ENCODE results near the gene ARID5A. TPM values are rescaled to one million over a fixed set of nuclear protein-coding genes. Genes with fewer than 3 reads are reported as not detected.

Gene ARID5A
- total and polyA plus RNA-seq, 2 of the 13 experiments (the other 11 are each of a cell fraction or from before 2014, with no cell fraction given) = 6.0 to 9.5 TPM

- Histone ChIP-seq H3K9ac (ENCODE audit: insufficient read depth, low read depth, low read length) (peak overlapping the region; percentile 22; the same call in 1 of the 2 replicates), H2AFZ (ENCODE audit: low read length) (no peak overlapping the region), H4K20me1 (ENCODE audit: insufficient read depth, low read length) (no peaks in the 10 kb centered on the region), H3K27me3 (ENCODE audit: control insufficient read depth in 1 of 2, insufficient read depth in 2 of 2, low read length in 2 of 2) (no peaks in the 10 kb centered on the region), H3K4me1 (ENCODE audit: insufficient read depth, low read length) (peaks cover 69% of the 10 kb centered on the region), H3K4me2 (ENCODE audit: low read depth, low read length) (peak overlapping the region; percentile 95), H3K79me2 (ENCODE audit: insufficient read depth, low read length) (no peaks in the 10 kb centered on the region), H3K4me3 (replicated peaks in 1 of 3; ENCODE audit: insufficient read depth in 1 of 3, low read depth in 2 of 3, low read length in 3 of 3) (peak overlapping the region; percentile 25 to 67 (median 29); a peak in 3 of 6 replicates), H3K9me3 (ENCODE audit: low read length) (no peaks in the 10 kb centered on the region), H3K27ac (ENCODE audit: extremely low read length, insufficient read depth, low read length) (no peak overlapping the region), H3K36me3 (replicated peaks in 1 of 2; ENCODE audit: control insufficient read depth in 1 of 2, insufficient read depth in 2 of 2, low read length in 2 of 2) (no peaks in the 10 kb centered on the region)
- 60% methylated on average over 29 of the region's 35 CpGs for WGBS (ENCODE audit: low lambda C conversion rate)
- FAIRE-seq (peak; percentile 67), DNase-seq (ENCODE audit: low spot score) (peak; percentile 44), ATAC-seq (peak; percentile 31)
- no TSS peak for BruUV-seq (replicated peaks)
- intact Hi-C loops (cut with micrococcal nuclease; ENCODE audit: unreplicated experiment) = loop anchor here (1.0 to 5.0 kb wide), 3 partner anchors 48 to 406 kb away; no protein-coding TSS in a partner anchor
- in situ Hi-C loops (cut with HindIII; ENCODE audit: extremely low pct_ligation_motif_present, low pct_unique_long_range_greater_than_20kb) = no loop called here
- CTCF ChIA-PET (ENCODE audit: low intra/inter-chr PET ratio, low total read pairs) = no interaction called here
- POLR2A ChIA-PET = interaction anchor here (1.0 to 1.6 kb wide), 3 partner anchors 83 to 346 kb away, joined by 3 to 4 read pairs (median 3); partner anchors contain the start of genes CNNM3 and STARD7
- peak; percentile 77 for TF ChIP-seq ARNT2 (CRISPR knock-in tag; IDR thresholded peaks at IDR 0.05; ENCODE audit: low read depth)
- no peak for TF ChIP-seq AHDC1 (CRISPR knock-in tag; IDR thresholded peaks at IDR 0.05; ENCODE audit: borderline replicate concordance)
- no peak; the same call in none of the 2 replicates for TF ChIP-seq ESRRA (CRISPR knock-in tag; IDR thresholded peaks at IDR 0.05; ENCODE audit: low read depth)
- TF ChIP-seq NCOR1 (IDR thresholded peaks at IDR 0.05; ENCODE audit: borderline replicate concordance, low read length) = no peak
- TF ChIP-seq IRF1 (CRISPR knock-in tag; IDR thresholded peaks at IDR 0.05; ENCODE audit: low read depth) = no peak
- TF ChIP-seq ZBTB20 (CRISPR knock-in tag; IDR thresholded peaks at IDR 0.05; ENCODE audit: borderline replicate concordance, low read depth) = peak; percentile 33; the same call in 1 of the 2 replicates
- TF ChIP-seq ZNF143 (CRISPR knock-in tag; IDR thresholded peaks at IDR 0.05) = peak; percentile 18; the same call in 1 of the 2 replicates
- TF ChIP-seq ELF4 (CRISPR knock-in tag; IDR thresholded peaks at IDR 0.05; ENCODE audit: borderline replicate concordance) = no peak
- TF ChIP-seq PTBP1 (IDR thresholded peaks at IDR 0.05; ENCODE audit: low read depth, low read length, poor library complexity, severe bottlenecking) = peak; percentile 30
- TF ChIP-seq BCL6 (CRISPR knock-in tag; IDR thresholded peaks at IDR 0.05) = peak; percentile 41; the same call in 1 of the 2 replicates
- TF ChIP-seq PCBP1 (IDR thresholded peaks at IDR 0.05; ENCODE audit: borderline replicate concordance, low read depth, low read length) = no peak
- no peak for TF ChIP-seq NFYC (CRISPR knock-in tag; IDR thresholded peaks at IDR 0.05)
- TF ChIP-seq PCBP2 (optimal IDR thresholded peaks at IDR 0.05; ENCODE audit: low read depth, low read length, poor library complexity, severe bottlenecking) = no peak
- 0 out of 2 replicates have a peak, but pooled peaks have one; percentile 55 for TF ChIP-seq ZNF713 (CRISPR knock-in tag; IDR thresholded peaks at IDR 0.05)
Measured at GRCh38 chr2:96554293-96555145, 18.0 kb downstream of the ARID5A start.
